HG03280 (cell line): ENCODE measurements around the gene TSPY3.
"Not testable (repeated sequence)": the region's sequence is repeated elsewhere in the genome, so short reads cannot be mapped to it uniquely, and the experiment has no call there.

Experiments used
- ATAC-seq: cut with Tn5 transposase; IDR thresholded peaks from one replicate; pipeline ENCODE4 v1.9.1; 2021; ENCODE audit warnings: mild to moderate bottlenecking, moderate library complexity; ENCODE audit not compliant: unreplicated experiment

TSPY3 gene

GRCh38 chrY:9398121-9398520, at the start of gene TSPY3:
Gene TSPY3, plus strand, starts transcription at chrY:9398421. Its CDS starts 46 bp downstream, at chrY:9398467.
- ATAC-seq: not testable (repeated sequence)

- ATAC-seq: not testable (repeated sequence)
Measured at GRCh38 chrY:9357497-9357896, 40.7 kb upstream of the TSPY3 start, which contains the start of gene TSPY8. Gene TSPY8, plus strand, starts transcription at chrY:9357797. Its CDS starts 46 bp downstream, at chrY:9357843.

- ATAC-seq: not testable (repeated sequence)
Measured at GRCh38 chrY:9396527-9396926, 1.7 kb upstream of the TSPY3 start.
